HG03196 (cell line): ENCODE measurements around the gene MEAF6.
"Not testable (repeated sequence)": the region's sequence is repeated elsewhere in the genome, so short reads cannot be mapped to it uniquely, and the experiment has no call there.

ENCODE experiments used
- ATAC-seq: cut with Tn5 transposase; IDR thresholded peaks from one replicate; pipeline ENCODE4 v1.9.1; 2021; ENCODE audit not compliant: unreplicated experiment

The MEAF6 gene

GRCh38 chr1:37532418-37533156 lies 18.0 kb upstream of the MEAF6 start:
- ATAC-seq = not testable (repeated sequence)

- ATAC-seq = not testable (repeated sequence)
Measured at GRCh38 chr1:37529888-37530287, 15.3 kb upstream of the MEAF6 start.

- no peak for ATAC-seq
Measured at GRCh38 chr1:37519613-37520012, 5.0 kb upstream of the MEAF6 start.

GRCh38 chr1:37518929-37519328 lies 4.4 kb upstream of the MEAF6 start:
- ATAC-seq = not testable (repeated sequence)

DNA sequence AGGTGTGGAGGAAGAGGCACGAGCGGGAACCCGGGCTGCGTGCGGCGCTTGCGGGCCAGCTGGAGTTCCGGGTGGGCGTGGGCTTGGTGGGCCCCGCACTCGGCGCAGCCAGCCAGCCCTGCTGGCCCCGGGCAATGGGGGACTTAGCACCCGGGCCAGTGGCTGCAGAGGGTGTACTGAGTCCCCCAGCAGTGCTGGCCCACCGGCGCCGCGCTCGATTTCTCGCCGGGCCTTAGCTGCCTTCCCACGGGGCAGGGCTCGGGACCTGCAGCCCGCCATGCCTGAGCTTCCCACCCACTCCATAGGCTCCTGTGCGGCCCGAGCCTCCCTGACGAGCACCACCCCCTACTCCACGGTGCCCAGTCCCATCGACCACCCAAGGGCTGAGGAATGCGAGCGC lies 3.7 kb upstream of the MEAF6 start:
- not testable (repeated sequence) for ATAC-seq

- ATAC-seq = no peak
Measured at GRCh38 chr1:37517569-37517968, 3.0 kb upstream of the MEAF6 start.

DNA sequence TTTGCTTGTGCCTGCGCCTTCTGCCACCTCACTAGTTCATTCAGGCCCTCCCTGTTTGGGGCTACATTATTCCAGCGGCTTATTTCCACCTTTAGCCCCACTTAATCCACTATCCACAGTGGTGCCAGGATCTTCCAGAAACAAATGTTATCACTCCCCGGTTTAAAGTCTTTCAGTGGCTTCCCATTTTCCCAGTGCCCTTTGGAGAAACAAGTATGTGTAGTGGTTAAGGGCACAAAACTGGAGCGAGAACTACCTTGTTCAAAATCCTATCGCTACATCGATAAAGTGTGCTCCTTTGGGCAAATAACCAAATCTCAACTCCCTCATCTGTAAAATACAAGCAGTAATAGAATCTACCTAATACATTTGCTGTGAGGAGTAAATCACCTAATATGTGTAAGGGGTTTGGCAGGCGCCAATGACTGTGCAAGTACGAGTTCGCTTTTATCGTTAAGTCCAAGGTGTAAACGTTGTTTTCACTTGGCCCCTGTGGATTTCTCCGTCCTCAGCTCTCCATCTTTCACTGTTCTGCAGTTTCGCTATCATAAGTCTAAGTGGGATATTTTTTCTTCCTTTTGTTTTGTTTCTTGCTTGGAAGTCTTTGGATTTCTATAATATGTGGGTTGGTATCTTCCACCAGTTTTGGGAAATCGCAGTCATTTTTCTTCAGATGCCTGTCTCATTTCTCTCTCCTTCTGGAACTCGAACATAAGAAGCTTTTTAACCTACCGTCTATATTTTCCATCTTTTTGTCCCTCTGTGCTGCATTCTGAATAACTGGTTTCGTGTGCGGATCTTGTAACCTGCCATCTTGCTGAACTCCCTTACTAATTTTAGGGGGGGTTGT lies 844 bp upstream of the MEAF6 start:
- no peak for ATAC-seq

DNA sequence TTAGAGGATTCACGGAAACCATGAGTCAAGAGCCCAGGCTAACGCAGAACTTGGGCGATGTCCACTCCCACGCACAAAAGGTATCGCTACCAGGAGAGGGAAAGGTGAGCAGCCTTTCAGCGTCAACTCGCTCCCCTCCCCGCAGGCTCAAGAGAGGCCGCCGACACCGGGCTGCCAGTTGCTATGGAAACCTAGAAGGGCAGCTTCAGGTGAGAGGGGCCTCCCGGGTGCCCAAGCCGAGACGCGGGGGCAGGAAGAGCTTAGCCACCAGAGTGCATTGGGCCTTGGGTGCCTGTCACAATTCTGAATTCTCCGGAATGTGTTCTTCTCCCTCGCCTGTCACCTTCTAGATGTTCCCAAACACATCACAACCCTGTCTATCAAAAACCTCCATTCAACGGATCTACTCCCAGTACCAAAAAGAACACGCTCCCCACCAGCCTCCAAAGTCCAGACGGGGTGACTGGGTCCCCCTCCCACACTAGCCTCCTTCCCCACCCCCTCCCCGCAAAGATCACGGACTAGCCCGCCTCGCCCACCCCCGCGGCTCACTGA lies 694 bp downstream of the MEAF6 start:
- ATAC-seq = peak; percentile 24

DNA sequence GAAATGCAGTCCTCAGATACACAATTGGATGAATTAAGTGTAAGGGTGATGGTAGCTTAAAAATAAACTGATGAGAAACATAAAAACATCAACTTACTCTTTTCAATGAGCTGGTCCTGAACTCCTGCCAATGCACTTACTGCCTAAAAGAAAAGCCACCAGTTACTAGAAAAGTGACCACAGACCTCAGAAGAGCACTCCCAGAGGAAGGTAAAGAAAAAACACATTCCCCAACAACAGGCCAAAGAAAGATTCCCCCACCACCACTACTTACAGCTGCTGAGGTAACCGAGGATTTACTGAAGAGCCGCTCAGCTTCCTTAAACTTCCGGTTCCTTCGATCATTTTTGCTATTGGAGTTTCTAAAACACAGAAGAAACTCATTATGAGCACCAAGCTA lies 5.4 kb downstream of the MEAF6 start:
- no peak for ATAC-seq

- no peak for ATAC-seq
Measured at GRCh38 chr1:37506740-37507139, 7.8 kb downstream of the MEAF6 start.

DNA sequence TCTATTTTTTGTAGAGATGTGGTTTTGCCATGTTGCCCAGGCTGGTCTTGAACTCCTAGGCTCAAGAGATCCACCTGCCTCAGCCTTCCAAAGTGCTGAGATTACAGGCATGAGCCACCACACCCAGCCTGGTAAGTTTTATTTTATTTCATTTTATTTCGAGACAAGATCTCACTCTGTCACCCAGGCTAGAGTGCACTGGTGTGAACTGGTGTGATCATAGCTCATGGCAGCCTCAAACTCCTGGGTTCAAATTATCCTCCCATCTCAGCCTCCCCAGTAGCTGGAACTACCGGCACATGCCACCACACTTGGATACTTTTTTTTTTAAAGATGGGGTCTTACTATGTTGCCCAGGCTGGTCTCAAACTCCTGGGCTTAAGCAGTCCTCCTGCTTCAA lies 11.8 kb downstream of the MEAF6 start:
- not testable (repeated sequence) for ATAC-seq

DNA sequence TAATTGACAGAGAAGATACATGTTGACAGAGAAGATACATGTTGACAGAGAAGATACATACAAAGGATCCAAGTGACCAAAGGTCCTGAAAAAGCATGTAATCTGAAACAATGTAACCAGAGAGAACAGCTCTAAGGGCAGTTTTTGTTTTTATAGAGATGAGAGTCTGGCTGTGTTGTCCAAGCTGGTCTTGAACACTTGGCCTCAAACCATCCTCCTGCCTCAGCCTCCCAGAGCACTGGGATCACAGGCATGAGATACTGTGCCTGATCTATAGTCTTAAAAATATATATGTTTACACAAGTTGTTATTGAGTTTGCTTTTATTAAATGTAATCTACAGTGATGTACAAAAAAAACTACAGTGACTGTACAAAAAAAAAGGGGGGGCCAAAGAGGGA lies 12.5 kb downstream of the MEAF6 start:
- no peak for ATAC-seq

- no peak for ATAC-seq
Measured at GRCh38 chr1:37501661-37502060, 12.9 kb downstream of the MEAF6 start.

- no peak for ATAC-seq
Measured at GRCh38 chr1:37498872-37499617, 15.5 kb downstream of the MEAF6 start.

DNA sequence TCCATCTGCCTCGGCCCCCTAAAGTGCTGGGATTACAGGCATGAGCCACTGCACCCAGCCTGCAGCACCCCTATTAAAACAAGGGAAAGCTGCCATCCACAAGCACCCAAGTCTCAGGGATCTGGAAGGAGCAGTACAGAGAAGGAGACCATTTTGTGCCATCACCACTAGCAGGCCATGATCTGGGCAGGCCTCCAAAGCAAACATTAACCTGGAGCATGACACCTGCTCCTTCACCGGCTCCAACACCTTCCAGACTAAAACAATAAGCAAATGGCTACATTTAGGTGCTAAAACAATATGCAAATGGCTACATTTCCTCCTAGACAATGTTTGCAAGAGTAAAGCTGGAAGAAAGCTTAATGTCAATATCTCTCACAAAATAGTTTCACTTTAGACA lies 16.7 kb downstream of the MEAF6 start:
- no peak for ATAC-seq

DNA sequence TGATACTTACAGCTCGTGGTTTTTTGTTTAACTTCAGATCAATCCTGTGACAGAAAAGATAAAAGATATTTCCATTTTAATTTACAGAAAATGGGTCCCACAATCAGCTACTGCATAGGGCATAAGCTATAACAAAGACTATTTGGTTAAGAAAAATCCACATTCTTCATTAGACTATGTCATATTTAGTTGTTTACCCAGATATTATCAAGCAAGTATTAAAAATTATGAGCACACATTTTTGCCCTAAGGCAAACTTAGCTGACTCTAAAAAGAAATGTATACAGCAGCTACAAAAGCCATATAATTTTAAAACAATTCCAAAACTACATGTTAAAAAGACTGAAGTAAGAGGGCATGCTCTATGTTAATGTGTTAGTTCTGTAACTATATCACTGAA lies 18.7 kb downstream of the MEAF6 start:
- ATAC-seq = no peak

DNA sequence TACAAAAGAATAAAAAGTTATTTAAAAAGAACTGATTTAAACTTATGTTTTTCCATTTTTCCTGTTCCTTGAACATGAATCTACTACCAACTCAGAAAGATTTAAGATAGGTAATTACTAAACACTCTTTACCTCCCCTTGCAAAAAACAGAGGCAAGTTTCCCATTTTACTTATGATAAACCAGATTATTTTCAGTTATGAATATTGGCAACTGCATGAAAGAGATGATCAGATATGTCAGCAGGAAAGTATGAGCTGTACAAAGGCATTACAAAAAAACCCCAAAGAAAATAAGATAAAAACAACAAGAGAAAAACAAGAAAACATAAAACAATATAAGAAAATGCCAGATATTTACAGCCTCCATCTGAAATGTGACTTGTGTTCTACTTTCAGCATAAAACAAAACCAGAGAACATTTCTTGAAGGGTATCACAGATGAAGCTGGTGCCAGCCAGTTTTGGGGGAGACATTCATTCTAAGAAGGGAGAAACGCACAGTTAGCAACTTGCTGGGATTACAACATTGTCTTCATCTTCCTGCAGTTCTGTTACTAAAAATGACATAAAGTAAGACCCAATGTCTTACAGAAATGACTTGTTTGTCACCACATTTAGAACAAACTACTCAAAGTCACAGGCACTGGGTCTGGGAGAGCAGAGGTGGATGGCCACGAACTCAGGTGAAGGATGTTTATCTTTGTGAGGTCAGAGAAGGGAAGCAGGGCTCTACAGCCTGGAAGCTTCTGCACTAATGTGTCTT lies 21.0 kb downstream of the MEAF6 start:
- no peak for ATAC-seq

- no peak for ATAC-seq
Measured at GRCh38 chr1:37487619-37487984, 27.0 kb downstream of the MEAF6 start.

DNA sequence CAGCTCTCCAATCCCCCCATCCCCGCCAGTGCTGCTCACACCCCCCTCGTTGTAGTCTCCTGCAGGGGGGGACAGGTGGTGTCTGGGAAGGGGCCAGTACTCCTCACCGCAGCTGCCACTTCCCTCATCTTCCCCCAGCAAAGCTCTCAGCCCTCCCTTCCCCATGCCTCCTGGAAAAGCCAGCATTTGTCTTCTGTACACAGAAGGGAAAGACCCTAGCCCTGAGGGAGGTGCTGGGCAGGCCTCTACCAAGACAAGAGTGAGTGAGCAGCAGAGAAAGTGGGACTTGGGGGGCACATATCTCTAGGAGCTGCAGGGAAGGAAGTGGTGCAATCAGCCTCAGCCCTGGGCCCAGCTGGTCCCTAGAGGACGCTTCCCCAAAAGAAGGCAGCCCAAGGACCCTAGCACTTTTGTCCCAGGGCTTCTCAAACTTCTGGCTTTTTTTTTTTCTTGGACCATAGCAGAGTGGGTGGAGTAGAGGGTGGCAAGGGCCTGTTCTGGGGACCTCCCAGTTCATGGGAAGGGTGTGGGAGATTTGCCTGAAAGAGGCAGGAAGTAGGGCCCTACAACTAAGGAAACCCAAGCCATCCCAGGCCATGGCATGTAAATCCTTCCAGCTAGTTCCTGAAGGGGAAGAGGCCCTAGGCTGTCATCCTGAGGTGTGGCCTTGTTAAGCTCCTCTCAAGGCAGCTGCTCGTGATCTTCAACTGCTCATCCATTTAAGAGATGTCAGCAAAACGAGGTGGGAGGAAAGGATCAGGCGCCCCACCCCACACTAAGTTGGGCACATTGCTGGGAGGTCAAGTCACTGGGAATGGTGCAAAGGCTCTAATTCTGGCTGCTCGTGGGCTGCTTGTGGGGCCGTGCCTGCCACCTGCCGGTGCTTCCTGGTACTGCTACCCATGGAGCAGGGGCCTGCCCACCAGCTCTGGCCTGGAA lies 27.6 kb downstream of the MEAF6 start:
- no peak for ATAC-seq
